WTC11 (cell line): ENCODE data around the gene XKR7. TPM values are rescaled to one million over a fixed set of nuclear protein-coding genes. Genes with fewer than 3 reads are reported as not detected.

Experiments used
- ATAC-seq: fragments of 200-7000 bp; cut with Tn5 transposase; 2 replicates; pipeline ENCODE4 v1.10.0; 2021; ENCODE audit warnings: mild to moderate bottlenecking, moderate library complexity
- CTCF ChIA-PET: fragments of 300-600 bp; sonication (Branson Sonifier 250); formaldehyde crosslinking; loops from one replicate; lab custom pipeline; 2021; ENCODE audit warnings: antibody characterized with exemption; lab: Charles Lee
- POLR2A ChIA-PET: fragments of 350-600 bp; sonication (Branson Sonifier 250); formaldehyde crosslinking; loops from one replicate; lab custom pipeline; 2021; ENCODE audit warnings: antibody characterized with exemption; lab: Charles Lee
- DNase-seq: peaks from one replicate; pipeline ENCODE4 v3.0.0; 2021; ENCODE audit warnings: low spot score
- H3K27ac Mint-ChIP-seq: 2 replicates; pipeline ENCODE4 v1.8.0; 2021; ENCODE audit warnings: mixed read lengths
- H3K27me3 Mint-ChIP-seq: 2 replicates; pipeline ENCODE4 v1.8.0; 2021; ENCODE audit warnings: low read depth, mild to moderate bottlenecking, moderate library complexity, mixed read lengths
- H3K36me3 Mint-ChIP-seq: 2 replicates; pipeline ENCODE4 v1.8.0; 2021; ENCODE audit warnings: mixed read lengths
- H3K4me1 Mint-ChIP-seq: 2 replicates; pipeline ENCODE4 v1.8.0; 2022; ENCODE audit warnings: mixed read lengths
- H3K4me3 Mint-ChIP-seq: 2 replicates; pipeline ENCODE4 v1.8.0; 2021; ENCODE audit warnings: mild to moderate bottlenecking, moderate library complexity, mixed read lengths
- H3K9me3 Mint-ChIP-seq: 2 replicates; pipeline ENCODE4 v1.8.0; 2021; ENCODE audit warnings: mixed read lengths
- ATF1 ChIP-seq: sonication (generic); formaldehyde crosslinking; IDR thresholded peaks from 2 replicates; pipeline ENCODE4 v1.8.1; 2023; ENCODE audit warnings: mild to moderate bottlenecking, moderate library complexity, missing genetic modification reagents
- CBFB ChIP-seq: sonication (generic); formaldehyde crosslinking; IDR thresholded peaks from 2 replicates; pipeline ENCODE4 v1.8.1; 2022; ENCODE audit warnings: mild to moderate bottlenecking, low read depth, missing genetic modification reagents
- CREB1 ChIP-seq: sonication (generic); formaldehyde crosslinking; IDR thresholded peaks from 2 replicates; pipeline ENCODE4 v1.8.0; 2023; ENCODE audit warnings: mild to moderate bottlenecking, missing genetic modification reagents
- FOXK1 ChIP-seq: sonication (generic); formaldehyde crosslinking; IDR thresholded peaks from 2 replicates; pipeline ENCODE4 v1.8.0; 2022; ENCODE audit warnings: mild to moderate bottlenecking, moderate library complexity, missing genetic modification reagents
- MXD4 ChIP-seq: fragments of 250-450 bp; sonication (Bioruptor Pico); IDR thresholded peaks from 2 replicates; pipeline ENCODE4 v1.8.0; 2021; ENCODE audit warnings: mild to moderate bottlenecking, moderate library complexity, borderline replicate concordance
- ZNF232 ChIP-seq: sonication (generic); formaldehyde crosslinking; IDR thresholded peaks from 2 replicates; pipeline ENCODE4 v1.8.0; 2022; ENCODE audit warnings: mild to moderate bottlenecking, missing genetic modification reagents
- ZNF263 ChIP-seq: sonication (generic); formaldehyde crosslinking; IDR thresholded peaks from 2 replicates; pipeline ENCODE4 v1.8.1; 2022; ENCODE audit warnings: low read depth, mild to moderate bottlenecking, moderate library complexity, missing genetic modification reagents
- ZNF317 ChIP-seq: sonication (generic); formaldehyde crosslinking; IDR thresholded peaks from 2 replicates; pipeline ENCODE4 v1.8.1; 2023; ENCODE audit warnings: low read depth, mild to moderate bottlenecking, moderate library complexity, missing genetic modification reagents, borderline replicate concordance
- ZNF396 ChIP-seq: fragments of 250-450 bp; sonication (Bioruptor Pico); IDR thresholded peaks from 2 replicates; pipeline ENCODE4 v1.8.0; 2021; ENCODE audit warnings: mild to moderate bottlenecking, moderate library complexity, borderline replicate concordance
- ZNF671 ChIP-seq: fragments of 250-450 bp; sonication (Bioruptor Pico); IDR thresholded peaks from 2 replicates; pipeline ENCODE4 v1.8.0; 2021; ENCODE audit warnings: mild to moderate bottlenecking
- total RNA-seq: library from RNA; stranded (reverse); gene quantifications from 3 replicates; pipeline ENCODE4 v1.2.3, GENCODE V29; 2021
- TF ChIP-seq, protein P1 (sequence below): sonication (generic); formaldehyde crosslinking; IDR thresholded peaks from 2 replicates; pipeline ENCODE4 v1.8.0; 2022; ENCODE audit warnings: mild to moderate bottlenecking, missing genetic modification reagents
- TF ChIP-seq, protein P2 (sequence below): sonication (generic); formaldehyde crosslinking; IDR thresholded peaks from 2 replicates; pipeline ENCODE4 v1.8.1; 2022; ENCODE audit warnings: low read depth, missing genetic modification reagents, borderline replicate concordance
- TF ChIP-seq, protein P3 (sequence below): sonication (generic); formaldehyde crosslinking; IDR thresholded peaks from 2 replicates; pipeline ENCODE4 v1.8.0; 2022; ENCODE audit warnings: mild to moderate bottlenecking, missing genetic modification reagents
- TF ChIP-seq, protein P4 (sequence below): sonication (generic); formaldehyde crosslinking; IDR thresholded peaks from 2 replicates; pipeline ENCODE4 v1.8.1; 2022; ENCODE audit warnings: mild to moderate bottlenecking, moderate library complexity, missing genetic modification reagents
- TF ChIP-seq, protein P5 (sequence below): sonication (generic); formaldehyde crosslinking; IDR thresholded peaks from 2 replicates; pipeline ENCODE4 v1.8.1; 2023; ENCODE audit warnings: mild to moderate bottlenecking, moderate library complexity, missing genetic modification reagents
- TF ChIP-seq, protein P6 (sequence below): sonication (generic); formaldehyde crosslinking; IDR thresholded peaks from 2 replicates; pipeline ENCODE4 v1.8.0; 2023; ENCODE audit warnings: missing genetic modification reagents
- TF ChIP-seq, protein P7 (sequence below): sonication (generic); formaldehyde crosslinking; conservative IDR thresholded peaks from 2 replicates; pipeline ENCODE4 v1.8.1; 2022; ENCODE audit warnings: mild to moderate bottlenecking, missing genetic modification reagents

XKR7 gene
- total RNA-seq, 1 experiment from 2014 or later: 2.5 TPM

DNA sequence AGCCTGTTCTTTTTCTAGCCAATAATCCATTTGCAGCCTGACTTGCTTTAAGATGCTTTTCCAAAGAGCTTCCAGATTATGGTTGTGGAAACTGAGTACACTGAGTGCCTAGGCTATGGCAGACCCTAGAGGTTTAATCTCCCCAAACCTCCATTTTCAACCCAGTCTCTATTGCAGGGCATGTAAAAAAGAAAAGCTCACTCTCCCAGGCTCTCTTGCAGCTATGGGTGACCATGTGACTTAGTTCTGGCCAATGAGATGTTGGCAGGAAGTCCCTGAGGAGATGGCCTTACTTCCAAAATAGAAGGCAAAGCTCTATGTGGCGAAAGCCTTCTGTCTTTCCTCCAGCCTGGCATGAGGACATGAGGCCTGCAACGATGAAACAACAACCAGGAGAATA is 19.9 kb upstream of the XKR7 start:
- Mint-ChIP-seq H3K9me3 (peaks cover 11% of the 10 kb centered on the region), H3K27me3 (no peaks in the 10 kb centered on the region), H3K4me1 (peaks cover 8% of the 10 kb centered on the region), H3K27ac (no peak overlapping the region), H3K36me3 (peaks cover 50% of the 10 kb centered on the region), H3K4me3 (no peak overlapping the region)
- TF ChIP-seq ZNF263 (CRISPR knock-in tag): no peak
- TF ChIP-seq, protein P1, sequence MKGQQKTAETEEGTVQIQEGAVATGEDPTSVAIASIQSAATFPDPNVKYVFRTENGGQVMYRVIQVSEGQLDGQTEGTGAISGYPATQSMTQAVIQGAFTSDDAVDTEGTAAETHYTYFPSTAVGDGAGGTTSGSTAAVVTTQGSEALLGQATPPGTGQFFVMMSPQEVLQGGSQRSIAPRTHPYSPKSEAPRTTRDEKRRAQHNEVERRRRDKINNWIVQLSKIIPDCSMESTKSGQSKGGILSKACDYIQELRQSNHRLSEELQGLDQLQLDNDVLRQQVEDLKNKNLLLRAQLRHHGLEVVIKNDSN (CRISPR knock-in tag): 0 out of 2 replicates have a peak, but pooled peaks have one; percentile 25
- CTCF ChIA-PET: interaction anchor here (1.0 to 1.1 kb wide), 4 partner anchors 13 to 95 kb away, joined by 3 to 4 read pairs (median 3); no protein-coding TSS in a partner anchor
- DNase-seq (no peak), ATAC-seq (no peak)
- POLR2A ChIA-PET: no interaction called here

DNA sequence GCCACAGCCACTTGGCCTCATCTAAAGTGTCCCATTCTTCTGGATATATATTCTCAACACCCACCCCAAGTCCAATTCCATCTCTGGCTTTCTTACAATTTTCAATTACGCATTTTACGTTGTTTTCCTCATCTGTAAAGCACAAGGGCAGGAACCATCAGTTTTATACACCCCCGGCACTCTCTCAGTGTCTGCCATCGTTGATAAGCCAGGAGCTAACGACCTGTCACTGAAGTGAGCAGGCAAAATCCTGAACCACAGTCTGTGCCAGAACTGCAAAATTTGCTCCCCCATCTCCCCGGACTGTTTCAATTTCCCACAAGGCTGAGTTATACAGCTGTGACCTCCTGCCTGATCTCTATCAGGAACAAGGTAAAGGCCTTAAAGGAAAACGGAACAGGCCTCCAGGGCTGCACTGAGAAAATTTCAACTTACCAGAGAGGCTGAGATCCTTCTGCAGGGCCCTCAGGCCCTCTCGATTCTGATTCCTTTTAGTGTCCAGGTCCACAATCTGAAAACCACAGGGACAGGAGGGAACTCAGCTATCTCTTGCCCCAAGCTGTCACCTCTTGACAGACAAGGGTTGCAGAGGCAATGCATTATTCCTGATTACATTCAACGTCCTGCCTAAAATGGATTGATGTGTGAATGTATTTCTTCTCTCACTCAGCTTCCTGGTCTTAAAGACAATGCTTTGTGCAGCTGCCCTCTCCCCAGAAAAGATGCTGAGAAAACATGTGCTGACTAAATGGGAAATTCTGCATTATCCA is 17.9 kb upstream of the XKR7 start:
- peaks cover 4% of the 10 kb centered on the region for H3K27me3 Mint-ChIP-seq
- peaks cover 8% of the 10 kb centered on the region for H3K4me1 Mint-ChIP-seq
- H3K27ac Mint-ChIP-seq: no peak overlapping the region
- H3K36me3 Mint-ChIP-seq: peaks cover 42% of the 10 kb centered on the region
- ATAC-seq: no peak
- POLR2A ChIA-PET: interaction anchor here (0.7 kb wide), 1 partner anchor 19 kb away, joined by 3 read pairs; no protein-coding TSS in a partner anchor
- peak overlapping the region; percentile 98 for H3K4me3 Mint-ChIP-seq
- CTCF ChIA-PET: interaction anchor here (0.5 to 4.1 kb wide), 5 partner anchors 14 to 122 kb away, joined by 3 to 96 read pairs (median 30); no protein-coding TSS in a partner anchor
- TF ChIP-seq, protein P2, sequence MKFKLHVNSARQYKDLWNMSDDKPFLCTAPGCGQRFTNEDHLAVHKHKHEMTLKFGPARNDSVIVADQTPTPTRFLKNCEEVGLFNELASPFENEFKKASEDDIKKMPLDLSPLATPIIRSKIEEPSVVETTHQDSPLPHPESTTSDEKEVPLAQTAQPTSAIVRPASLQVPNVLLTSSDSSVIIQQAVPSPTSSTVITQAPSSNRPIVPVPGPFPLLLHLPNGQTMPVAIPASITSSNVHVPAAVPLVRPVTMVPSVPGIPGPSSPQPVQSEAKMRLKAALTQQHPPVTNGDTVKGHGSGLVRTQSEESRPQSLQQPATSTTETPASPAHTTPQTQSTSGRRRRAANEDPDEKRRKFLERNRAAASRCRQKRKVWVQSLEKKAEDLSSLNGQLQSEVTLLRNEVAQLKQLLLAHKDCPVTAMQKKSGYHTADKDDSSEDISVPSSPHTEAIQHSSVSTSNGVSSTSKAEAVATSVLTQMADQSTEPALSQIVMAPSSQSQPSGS (CRISPR knock-in tag): no peak
- no peak for TF ChIP-seq CBFB (CRISPR knock-in tag)
- TF ChIP-seq ATF1 (CRISPR knock-in tag): no peak
- TF ChIP-seq, protein P3, sequence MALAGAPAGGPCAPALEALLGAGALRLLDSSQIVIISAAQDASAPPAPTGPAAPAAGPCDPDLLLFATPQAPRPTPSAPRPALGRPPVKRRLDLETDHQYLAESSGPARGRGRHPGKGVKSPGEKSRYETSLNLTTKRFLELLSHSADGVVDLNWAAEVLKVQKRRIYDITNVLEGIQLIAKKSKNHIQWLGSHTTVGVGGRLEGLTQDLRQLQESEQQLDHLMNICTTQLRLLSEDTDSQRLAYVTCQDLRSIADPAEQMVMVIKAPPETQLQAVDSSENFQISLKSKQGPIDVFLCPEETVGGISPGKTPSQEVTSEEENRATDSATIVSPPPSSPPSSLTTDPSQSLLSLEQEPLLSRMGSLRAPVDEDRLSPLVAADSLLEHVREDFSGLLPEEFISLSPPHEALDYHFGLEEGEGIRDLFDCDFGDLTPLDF (CRISPR knock-in tag): no peak
- no peak for TF ChIP-seq FOXK1 (CRISPR knock-in tag)
- no peak for TF ChIP-seq ZNF232 (CRISPR knock-in tag)
- no peak for TF ChIP-seq ZNF317 (CRISPR knock-in tag)
- no peak for TF ChIP-seq ZNF263 (CRISPR knock-in tag)
- TF ChIP-seq, protein P4, sequence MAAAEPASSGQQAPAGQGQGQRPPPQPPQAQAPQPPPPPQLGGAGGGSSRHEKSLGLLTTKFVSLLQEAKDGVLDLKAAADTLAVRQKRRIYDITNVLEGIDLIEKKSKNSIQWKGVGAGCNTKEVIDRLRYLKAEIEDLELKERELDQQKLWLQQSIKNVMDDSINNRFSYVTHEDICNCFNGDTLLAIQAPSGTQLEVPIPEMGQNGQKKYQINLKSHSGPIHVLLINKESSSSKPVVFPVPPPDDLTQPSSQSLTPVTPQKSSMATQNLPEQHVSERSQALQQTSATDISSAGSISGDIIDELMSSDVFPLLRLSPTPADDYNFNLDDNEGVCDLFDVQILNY (CRISPR knock-in tag): no peak
- no peak for TF ChIP-seq CREB1 (CRISPR knock-in tag)
- TF ChIP-seq ZNF396: no peak
- TF ChIP-seq, protein P5, sequence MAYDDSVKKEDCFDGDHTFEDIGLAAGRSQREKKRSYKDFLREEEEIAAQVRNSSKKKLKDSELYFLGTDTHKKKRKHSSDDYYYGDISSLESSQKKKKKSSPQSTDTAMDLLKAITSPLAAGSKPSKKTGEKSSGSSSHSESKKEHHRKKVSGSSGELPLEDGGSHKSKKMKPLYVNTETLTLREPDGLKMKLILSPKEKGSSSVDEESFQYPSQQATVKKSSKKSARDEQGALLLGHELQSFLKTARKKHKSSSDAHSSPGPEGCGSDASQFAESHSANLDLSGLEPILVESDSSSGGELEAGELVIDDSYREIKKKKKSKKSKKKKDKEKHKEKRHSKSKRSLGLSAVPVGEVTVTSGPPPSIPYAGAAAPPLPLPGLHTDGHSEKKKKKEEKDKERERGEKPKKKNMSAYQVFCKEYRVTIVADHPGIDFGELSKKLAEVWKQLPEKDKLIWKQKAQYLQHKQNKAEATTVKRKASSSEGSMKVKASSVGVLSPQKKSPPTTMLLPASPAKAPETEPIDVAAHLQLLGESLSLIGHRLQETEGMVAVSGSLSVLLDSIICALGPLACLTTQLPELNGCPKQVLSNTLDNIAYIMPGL: no peak
- TF ChIP-seq, protein P6, sequence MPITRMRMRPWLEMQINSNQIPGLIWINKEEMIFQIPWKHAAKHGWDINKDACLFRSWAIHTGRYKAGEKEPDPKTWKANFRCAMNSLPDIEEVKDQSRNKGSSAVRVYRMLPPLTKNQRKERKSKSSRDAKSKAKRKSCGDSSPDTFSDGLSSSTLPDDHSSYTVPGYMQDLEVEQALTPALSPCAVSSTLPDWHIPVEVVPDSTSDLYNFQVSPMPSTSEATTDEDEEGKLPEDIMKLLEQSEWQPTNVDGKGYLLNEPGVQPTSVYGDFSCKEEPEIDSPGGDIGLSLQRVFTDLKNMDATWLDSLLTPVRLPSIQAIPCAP: no peak
- no peak for TF ChIP-seq MXD4 (CRISPR knock-in tag)
- no peak for TF ChIP-seq ZNF671 (CRISPR knock-in tag)
- TF ChIP-seq, protein P7, sequence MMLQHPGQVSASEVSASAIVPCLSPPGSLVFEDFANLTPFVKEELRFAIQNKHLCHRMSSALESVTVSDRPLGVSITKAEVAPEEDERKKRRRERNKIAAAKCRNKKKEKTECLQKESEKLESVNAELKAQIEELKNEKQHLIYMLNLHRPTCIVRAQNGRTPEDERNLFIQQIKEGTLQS: no peak
- TF ChIP-seq, all 79 proteins: peak for 0
- peaks cover 11% of the 10 kb centered on the region for H3K9me3 Mint-ChIP-seq
- DNase-seq: no peak
